GM06990 (cell line): Measurements from ENCODE around the gene MRPL58.
"Not testable (repeated sequence)": the region's sequence is repeated elsewhere in the genome, so short reads cannot be mapped to it uniquely, and the experiment has no call there.

Experiments
- DNase-seq: peaks from one replicate; pipeline ENCODE4 v3.0.0-alpha.2; 2011; ENCODE audit not compliant: insufficient read length; ENCODE audit errors: extremely low read depth
- H3K27me3 ChIP-seq: replicated peaks from 2 replicates; pipeline ENCODE4 v1.6.0; 2011; ENCODE audit warnings: low read length; ENCODE audit not compliant: control insufficient read depth, insufficient read depth
- H3K36me3 ChIP-seq: 2 replicates; pipeline ENCODE4 v1.5.1; 2011; ENCODE audit warnings: low read length; ENCODE audit not compliant: control insufficient read depth, insufficient read depth
- H3K4me3 ChIP-seq: replicated peaks from 2 replicates; pipeline ENCODE4 v1.5.1; 2011; ENCODE audit warnings: low read depth, mild to moderate bottlenecking, control low read depth, low read length
- TF ChIP-seq, protein P1 (sequence below): IDR thresholded peaks from 2 replicates; pipeline ENCODE4 v1.5.1; 2011; ENCODE audit warnings: low read length, control low read depth, mild to moderate bottlenecking, inconsistent platforms; ENCODE audit not compliant: insufficient read depth, poor library complexity, severe bottlenecking

The MRPL58 gene

DNA sequence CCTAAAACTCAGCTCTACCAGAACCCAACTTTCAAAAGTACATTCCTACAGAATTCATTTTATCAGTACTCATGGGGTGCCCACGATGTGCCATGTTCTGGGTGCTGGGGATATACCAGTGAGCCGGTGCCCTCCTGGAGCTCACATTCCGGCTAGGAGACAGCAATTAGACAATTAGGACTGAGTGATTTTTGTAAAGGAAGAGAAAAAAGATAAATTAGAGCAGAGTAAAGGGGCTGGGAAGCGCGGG is 449 bp upstream of the MRPL58 start:
- peaks cover 4% of the 10 kb centered on the region for H3K36me3 ChIP-seq
- no peak for DNase-seq
- H3K27me3 ChIP-seq: no peaks in the 10 kb centered on the region
- H3K4me3 ChIP-seq: peak overlapping the region; percentile 93
- TF ChIP-seq, protein P1, sequence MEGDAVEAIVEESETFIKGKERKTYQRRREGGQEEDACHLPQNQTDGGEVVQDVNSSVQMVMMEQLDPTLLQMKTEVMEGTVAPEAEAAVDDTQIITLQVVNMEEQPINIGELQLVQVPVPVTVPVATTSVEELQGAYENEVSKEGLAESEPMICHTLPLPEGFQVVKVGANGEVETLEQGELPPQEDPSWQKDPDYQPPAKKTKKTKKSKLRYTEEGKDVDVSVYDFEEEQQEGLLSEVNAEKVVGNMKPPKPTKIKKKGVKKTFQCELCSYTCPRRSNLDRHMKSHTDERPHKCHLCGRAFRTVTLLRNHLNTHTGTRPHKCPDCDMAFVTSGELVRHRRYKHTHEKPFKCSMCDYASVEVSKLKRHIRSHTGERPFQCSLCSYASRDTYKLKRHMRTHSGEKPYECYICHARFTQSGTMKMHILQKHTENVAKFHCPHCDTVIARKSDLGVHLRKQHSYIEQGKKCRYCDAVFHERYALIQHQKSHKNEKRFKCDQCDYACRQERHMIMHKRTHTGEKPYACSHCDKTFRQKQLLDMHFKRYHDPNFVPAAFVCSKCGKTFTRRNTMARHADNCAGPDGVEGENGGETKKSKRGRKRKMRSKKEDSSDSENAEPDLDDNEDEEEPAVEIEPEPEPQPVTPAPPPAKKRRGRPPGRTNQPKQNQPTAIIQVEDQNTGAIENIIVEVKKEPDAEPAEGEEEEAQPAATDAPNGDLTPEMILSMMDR: no peak

DNA sequence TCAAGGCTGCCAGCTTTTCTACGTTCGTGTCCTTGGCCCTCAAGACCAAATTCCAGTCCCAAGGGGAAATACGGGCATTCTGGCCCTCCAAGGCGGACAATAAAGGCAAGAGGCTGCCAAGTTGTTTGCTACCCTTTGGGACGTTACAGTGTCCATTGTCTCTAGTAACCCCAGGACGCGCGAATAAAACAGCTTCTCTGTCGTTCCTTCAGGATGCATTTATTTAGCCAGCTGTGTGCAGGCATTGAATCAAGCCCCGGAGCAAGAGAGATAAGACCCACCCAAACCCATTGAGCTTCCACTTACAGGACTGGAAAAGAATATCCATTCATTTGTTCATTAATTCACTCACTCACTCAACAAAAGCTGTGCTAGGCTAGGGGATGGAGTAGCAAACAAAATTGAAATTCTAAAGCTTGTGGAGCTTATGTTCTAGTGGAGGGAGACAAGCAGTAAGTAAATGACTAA is 656 bp downstream of the MRPL58 start:
- no peak for DNase-seq
- TF ChIP-seq, protein P1: no peak
- no peaks in the 10 kb centered on the region for H3K27me3 ChIP-seq
- peaks cover 4% of the 10 kb centered on the region for H3K36me3 ChIP-seq
- peak overlapping the region; percentile 93 for H3K4me3 ChIP-seq

DNA sequence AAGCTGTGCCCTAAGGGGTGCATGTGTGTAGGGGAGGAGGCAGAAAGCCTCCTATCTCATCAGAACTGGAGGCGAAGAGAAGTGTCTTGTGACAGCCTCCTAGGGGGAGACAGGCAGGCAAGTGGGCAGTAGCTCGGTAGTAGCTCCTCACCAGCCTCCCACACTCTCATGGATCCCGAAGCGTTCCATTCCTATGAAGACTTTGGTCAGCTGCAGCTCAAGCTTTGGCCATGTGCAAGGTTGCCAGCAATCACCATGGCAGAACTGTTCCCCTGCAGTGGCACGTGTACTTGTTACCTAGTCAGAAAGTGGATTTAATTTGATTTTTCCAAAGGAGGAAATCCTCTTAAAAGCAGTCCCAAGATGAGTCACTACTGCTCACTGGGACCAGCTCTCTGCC is 6.7 kb downstream of the MRPL58 start:
- H3K4me3 ChIP-seq: no peak overlapping the region
- H3K27me3 ChIP-seq: no peaks in the 10 kb centered on the region
- no peak for DNase-seq
- peaks cover 21% of the 10 kb centered on the region for H3K36me3 ChIP-seq
- TF ChIP-seq, protein P1: no peak

DNA sequence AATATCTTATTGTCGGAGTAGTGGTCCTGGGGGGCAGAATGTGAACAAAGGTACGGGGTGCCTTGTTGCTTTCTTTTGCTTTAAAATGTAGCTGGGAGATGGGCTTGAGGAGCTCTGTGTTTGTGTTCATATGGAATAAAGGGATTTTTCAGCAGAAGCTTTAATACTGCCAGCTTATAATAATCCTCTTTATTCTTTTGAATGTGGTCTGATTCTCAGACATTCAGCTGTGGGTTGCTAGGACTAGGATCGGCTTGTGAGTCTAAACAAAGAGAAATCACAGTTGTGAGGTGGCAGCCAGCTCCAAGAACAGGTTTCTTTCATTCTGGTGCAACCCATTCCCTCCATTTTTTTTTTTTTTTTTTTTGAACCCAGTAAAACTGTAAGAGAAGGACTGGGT is 7.2 kb downstream of the MRPL58 start:
- TF ChIP-seq, protein P1: no peak
- no peak for DNase-seq
- Histone ChIP-seq H3K4me3 (no peak overlapping the region), H3K27me3 (no peaks in the 10 kb centered on the region), H3K36me3 (peaks cover 21% of the 10 kb centered on the region)

DNA sequence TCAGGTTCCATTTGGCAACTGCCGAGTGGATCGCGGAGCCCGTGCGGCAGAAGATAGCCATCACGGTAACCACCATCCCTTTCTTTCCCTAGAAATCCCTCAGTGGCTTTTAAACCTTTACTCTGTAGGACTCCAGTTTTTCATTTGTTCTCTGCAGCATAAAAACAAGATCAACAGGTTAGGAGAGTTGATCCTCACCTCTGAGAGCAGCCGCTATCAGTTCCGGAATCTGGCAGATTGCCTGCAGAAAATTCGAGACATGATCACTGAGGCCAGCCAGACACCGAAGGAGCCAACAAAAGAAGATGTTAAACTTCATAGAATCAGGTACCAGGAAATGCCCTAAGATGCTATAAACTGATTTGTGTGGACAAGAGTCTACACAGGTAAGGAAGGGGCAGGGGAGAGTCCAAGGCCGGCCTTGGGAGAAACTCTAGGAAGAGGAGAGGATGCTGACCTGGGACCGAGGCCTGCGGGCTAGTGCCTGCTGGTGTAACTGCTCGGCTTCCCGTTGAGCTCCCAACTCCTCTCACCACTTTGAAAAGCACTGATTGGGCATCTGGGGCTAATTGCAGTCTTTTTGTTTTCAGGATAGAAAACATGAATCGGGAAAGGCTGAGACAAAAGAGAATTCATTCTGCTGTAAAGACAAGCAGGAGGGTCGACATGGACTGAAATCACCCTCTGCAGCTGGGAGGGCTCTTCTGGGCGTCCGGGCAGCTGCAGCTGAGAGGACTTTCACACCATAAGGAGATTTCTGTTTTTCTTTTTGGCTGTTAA is 8.1 kb downstream of the MRPL58 start:
- Histone ChIP-seq H3K4me3 (no peak overlapping the region), H3K36me3 (peaks cover 21% of the 10 kb centered on the region), H3K27me3 (no peaks in the 10 kb centered on the region)
- TF ChIP-seq, protein P1: no peak
- DNase-seq: no peak

DNA sequence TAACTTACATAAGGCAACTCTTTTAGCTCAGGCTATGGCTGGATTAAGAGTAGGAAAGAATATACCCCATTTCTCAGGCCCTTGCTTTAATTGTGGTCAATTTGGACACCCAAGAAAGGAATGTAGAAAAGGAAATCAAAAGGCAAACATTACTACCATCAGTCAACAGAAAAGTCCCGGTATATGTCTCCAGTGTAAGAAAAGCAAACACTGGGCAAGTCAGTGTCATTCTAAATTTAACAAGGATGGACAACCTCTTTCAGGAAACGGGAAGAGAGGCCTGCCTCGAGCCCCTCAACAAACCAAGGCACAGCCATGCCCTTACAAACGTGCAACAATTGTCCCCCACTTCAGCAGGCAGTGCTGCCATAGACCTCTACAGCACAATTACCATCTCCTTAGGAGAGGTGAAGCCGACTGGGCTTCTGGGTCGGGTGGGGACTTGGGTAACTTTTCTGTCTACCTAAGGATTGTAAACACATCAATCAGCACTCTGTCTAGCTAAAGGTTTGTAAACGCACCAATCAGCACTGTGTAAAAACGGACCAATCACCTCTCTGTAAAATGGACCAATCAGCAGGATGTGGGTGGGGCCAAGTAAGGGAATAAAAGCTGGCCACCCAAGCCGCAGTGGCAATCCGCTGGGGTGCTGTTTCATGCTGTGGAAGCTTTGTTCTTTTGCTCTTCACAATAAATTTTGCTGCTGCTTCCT is 12.4 kb downstream of the MRPL58 start:
- Histone ChIP-seq H3K36me3 (peaks cover 16% of the 10 kb centered on the region), H3K4me3 (no peak overlapping the region), H3K27me3 (no peaks in the 10 kb centered on the region)
- no peak for DNase-seq
- TF ChIP-seq, protein P1: no peak

DNA sequence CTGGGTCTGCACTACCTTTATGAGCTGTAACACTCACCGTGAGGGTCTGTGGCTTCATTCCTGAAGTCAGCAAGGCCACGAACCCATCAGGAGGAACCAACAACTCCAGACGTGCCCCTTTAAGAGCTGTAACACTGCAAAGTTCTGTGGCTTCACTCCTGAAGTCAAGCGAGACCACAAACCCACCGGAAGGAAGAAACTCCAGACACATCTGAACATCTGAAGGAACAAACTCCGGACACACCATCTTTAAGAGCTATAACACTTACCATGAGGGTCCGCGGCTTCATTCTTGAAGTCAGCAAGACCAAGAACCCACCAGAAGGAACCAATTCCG is 12.9 kb downstream of the MRPL58 start:
- not testable (repeated sequence) for H3K27me3 ChIP-seq, DNase-seq, H3K4me3 ChIP-seq
- H3K36me3 ChIP-seq: peaks cover 16% of the 10 kb centered on the region

DNA sequence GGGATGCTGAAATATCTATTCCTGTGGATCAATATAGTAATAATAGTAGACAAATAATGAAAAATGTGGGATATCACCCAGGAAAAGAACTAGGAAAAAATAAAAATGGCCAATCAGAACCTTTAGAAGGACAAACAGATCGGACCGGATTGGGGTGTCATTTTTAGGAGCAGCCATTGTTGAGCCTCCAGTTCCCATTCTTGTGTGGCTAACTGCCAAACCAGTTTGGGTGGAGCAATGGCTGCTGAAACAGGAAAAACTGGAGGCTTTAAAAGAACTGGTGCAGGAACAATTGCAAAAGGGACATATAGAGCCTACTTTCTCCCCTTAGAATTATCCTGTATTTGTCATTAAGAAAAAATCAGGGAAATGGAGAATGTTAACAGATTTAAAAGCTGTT is 14.2 kb downstream of the MRPL58 start:
- not testable (repeated sequence) for H3K4me3 ChIP-seq, DNase-seq, H3K36me3 ChIP-seq, H3K27me3 ChIP-seq
